ENCODE data around the gene FHIT. TPM values are rescaled to one million over a fixed set of nuclear protein-coding genes. Genes with fewer than 3 reads are reported as not detected.

The FHIT gene
- total and polyA plus RNA-seq, 2 of the 4 experiments (the other 2 are of a cell fraction), result 0.07 TPM; not detected in 1

DNA sequence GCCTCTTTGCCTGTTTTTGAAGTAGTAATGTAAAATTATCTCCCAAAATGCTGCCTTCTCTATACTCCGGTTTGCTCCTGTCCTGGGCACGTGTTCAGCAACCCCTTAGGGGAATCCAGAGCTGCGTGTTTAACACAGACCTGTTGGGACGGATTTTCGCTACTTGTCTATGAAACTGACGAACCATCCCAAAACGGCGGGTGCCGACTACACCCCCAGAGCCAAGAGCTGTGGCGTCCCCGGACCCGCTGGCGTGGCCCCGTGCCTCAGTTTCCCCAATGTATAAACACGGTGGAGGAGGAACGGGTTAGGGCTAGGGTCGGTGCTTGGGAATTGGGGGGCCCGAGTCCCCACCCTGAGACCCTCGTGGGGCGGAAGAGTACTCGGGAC, 473 bp downstream of the FHIT start:
- Histone ChIP-seq H3K4ac (ENCODE audit: low read depth, low read length) (no peak overlapping the region), H4K20me1 (ENCODE audit: insufficient read depth, low read length) (no peaks in the 10 kb centered on the region), H2BK120ac (ENCODE audit: low read depth, low read length) (no peak overlapping the region), H4K8ac (ENCODE audit: low read depth in 2 of 2, low read length in 2 of 2) (peak overlapping the region in 1 of 2 experiments; percentile 16; a peak in 1 of 4 replicates), H3K9ac (ENCODE audit: low read depth, low read length) (no peak overlapping the region), H3K4me1 (ENCODE audit: control insufficient read depth, insufficient read depth, low read length) (no peaks in the 10 kb centered on the region), H2BK5ac (ENCODE audit: low read depth, low read length, poor library complexity, severe bottlenecking) (no peak overlapping the region), H3K14ac (replicated peaks; ENCODE audit: low read depth, low read length) (no peak overlapping the region), H3K18ac (ENCODE audit: low read depth, low read length) (no peak overlapping the region), H2BK20ac (ENCODE audit: low read depth, low read length) (no peak overlapping the region), H3K56ac (ENCODE audit: extremely low read depth, insufficient read depth, low read length) (no peak overlapping the region), H2AK5ac (ENCODE audit: low read depth, low read length) (no peak overlapping the region), H3K9me1 (ENCODE audit: insufficient read depth, low read length) (no peaks in the 10 kb centered on the region; the same call in 1 of the 2 replicates), H3K4me3 (ENCODE audit: insufficient read depth, low read depth, low read length) (peak overlapping the region; percentile 62), H4K91ac (ENCODE audit: insufficient read depth, low read depth, low read length) (no peak overlapping the region), H3K27ac (ENCODE audit: insufficient read depth, low read length) (no peak overlapping the region), H2AK9ac (replicated peaks; ENCODE audit: low read depth, low read length, poor library complexity) (peak overlapping the region; percentile 25), H4K5ac (ENCODE audit: low read depth, low read length) (no peak overlapping the region), H2AFZ (replicated peaks; ENCODE audit: low read length, poor library complexity) (peak overlapping the region; percentile 98), H3K9me3 (ENCODE audit: control insufficient read depth, insufficient read depth, low read length) (no peaks in the 10 kb centered on the region), H3K79me1 (ENCODE audit: low read depth in 1 of 2, low read length in 2 of 2) (no peaks in the 10 kb centered on the region), H3K4me2 (ENCODE audit: low read depth, low read length) (peak overlapping the region; percentile 71; the same call in 1 of the 2 replicates), H3K27me3 (ENCODE audit: control insufficient read depth, insufficient read depth, low read length) (no peaks in the 10 kb centered on the region; the same call in 1 of the 2 replicates), H3K23ac (ENCODE audit: low read depth, low read length) (no peak overlapping the region), H3K36me3 (ENCODE audit: control insufficient read depth, insufficient read depth, low read length) (no peaks in the 10 kb centered on the region), H2BK15ac (ENCODE audit: low read depth, low read length) (no peak overlapping the region)
- no peak for ATAC-seq (ENCODE audit: low read depth)
- 49% methylated on average over 7 of the region's 21 CpGs; no CpG with 5 or more reads in 1 of the 2 experiments for WGBS, 2 experiments (ENCODE audit: extremely low coverage in 2 of 2, insufficient read length in 1 of 2)
- in situ Hi-C loops (cut with MboI; ENCODE audit: low sequenced_read_pairs), result no loop called here
- TF ChIP-seq SMC3 (IDR thresholded peaks at IDR 0.05; ENCODE audit: low read depth, low read length) (no peak), CHD1 (IDR thresholded peaks at IDR 0.05; ENCODE audit: low read depth, low read length) (no peak), FOS (IDR thresholded peaks at IDR 0.05; ENCODE audit: low read depth, low read length) (no peak)
- TF ChIP-seq, protein P1, sequence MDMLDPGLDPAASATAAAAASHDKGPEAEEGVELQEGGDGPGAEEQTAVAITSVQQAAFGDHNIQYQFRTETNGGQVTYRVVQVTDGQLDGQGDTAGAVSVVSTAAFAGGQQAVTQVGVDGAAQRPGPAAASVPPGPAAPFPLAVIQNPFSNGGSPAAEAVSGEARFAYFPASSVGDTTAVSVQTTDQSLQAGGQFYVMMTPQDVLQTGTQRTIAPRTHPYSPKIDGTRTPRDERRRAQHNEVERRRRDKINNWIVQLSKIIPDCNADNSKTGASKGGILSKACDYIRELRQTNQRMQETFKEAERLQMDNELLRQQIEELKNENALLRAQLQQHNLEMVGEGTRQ (IDR thresholded peaks at IDR 0.05; ENCODE audit: low read depth, low read length), result no peak
- DNase-seq, result no peak
- dilution Hi-C loops (cut with HindIII; ENCODE audit: low sequenced_read_pairs, unreplicated experiment), result no loop called here
- BruUV-seq (replicated peaks), result no TSS peak
- CTCF ChIA-PET, result no interaction called here
- intact Hi-C loops (cut with micrococcal nuclease), result loop anchor here (2.0 kb wide), 2 partner anchors 312 to 938 kb away; no protein-coding TSS in a partner anchor
- POLR2A ChIA-PET (ENCODE audit: unreplicated experiment), result no interaction called here
